Ramos (cell line): Measurements from ENCODE around the gene MN1.

Experiments used
- in situ Hi-C: fragments of 300-500 bp; cut with MboI; formaldehyde crosslinking; loops from one replicate; pipeline ENCODE4 v1.14.3; 2022; ENCODE audit warnings: low sequenced_read_pairs; ENCODE audit not compliant: unreplicated experiment

The MN1 gene

GRCh38 chr22:27801616-27802345 lies at the start of gene MN1:
TSS of gene MN1 (minus strand) at chr22:27801756. CDS start at chr22:27800543, 1,213 bp downstream.
- in situ Hi-C loops: loop anchor here (10.0 kb wide), 1 partner anchor 397 kb away; no protein-coding TSS in a partner anchor

- in situ Hi-C loops: no loop called here
Measured at GRCh38 chr22:27850000-27850521, 48.5 kb upstream of the MN1 start.

- in situ Hi-C loops: no loop called here
Measured at GRCh38 chr22:27848005-27848404, 46.4 kb upstream of the MN1 start.

- in situ Hi-C loops: no loop called here
Measured at GRCh38 chr22:27846910-27847309, 45.4 kb upstream of the MN1 start.

GRCh38 chr22:27846248-27846757 lies 44.7 kb upstream of the MN1 start:
- in situ Hi-C loops: no loop called here

- in situ Hi-C loops: no loop called here
Measured at GRCh38 chr22:27845644-27846043, 44.1 kb upstream of the MN1 start.

GRCh38 chr22:27844656-27845591 lies 43.4 kb upstream of the MN1 start:
- in situ Hi-C loops: no loop called here

- in situ Hi-C loops: no loop called here
Measured at GRCh38 chr22:27844256-27844655, 42.7 kb upstream of the MN1 start.

- in situ Hi-C loops: no loop called here
Measured at GRCh38 chr22:27843441-27843840, 41.9 kb upstream of the MN1 start.

GRCh38 chr22:27842669-27843431 lies 41.3 kb upstream of the MN1 start:
- in situ Hi-C loops: no loop called here

GRCh38 chr22:27842201-27842600 lies 40.6 kb upstream of the MN1 start:
- in situ Hi-C loops: no loop called here

GRCh38 chr22:27840436-27840835 lies 38.9 kb upstream of the MN1 start:
- in situ Hi-C loops: no loop called here

- in situ Hi-C loops: no loop called here
Measured at GRCh38 chr22:27839057-27839660, 37.6 kb upstream of the MN1 start.

- in situ Hi-C loops: no loop called here
Measured at GRCh38 chr22:27836181-27836580, 34.6 kb upstream of the MN1 start.

- in situ Hi-C loops: no loop called here
Measured at GRCh38 chr22:27835446-27835845, 33.9 kb upstream of the MN1 start.

- in situ Hi-C loops: no loop called here
Measured at GRCh38 chr22:27834364-27835185, 33.0 kb upstream of the MN1 start.

- in situ Hi-C loops: no loop called here
Measured at GRCh38 chr22:27833803-27834202, 32.2 kb upstream of the MN1 start.

GRCh38 chr22:27832606-27833005 lies 31.1 kb upstream of the MN1 start:
- in situ Hi-C loops: no loop called here

- in situ Hi-C loops: no loop called here
Measured at GRCh38 chr22:27829620-27830019, 28.1 kb upstream of the MN1 start.
